ENCODE data around the gene HLF. TPM values are rescaled to one million over a fixed set of nuclear protein-coding genes. Genes with fewer than 3 reads are reported as not detected.

The HLF gene
- total RNA-seq, 1 experiment from 2014 or later: 0.13 TPM

DNA sequence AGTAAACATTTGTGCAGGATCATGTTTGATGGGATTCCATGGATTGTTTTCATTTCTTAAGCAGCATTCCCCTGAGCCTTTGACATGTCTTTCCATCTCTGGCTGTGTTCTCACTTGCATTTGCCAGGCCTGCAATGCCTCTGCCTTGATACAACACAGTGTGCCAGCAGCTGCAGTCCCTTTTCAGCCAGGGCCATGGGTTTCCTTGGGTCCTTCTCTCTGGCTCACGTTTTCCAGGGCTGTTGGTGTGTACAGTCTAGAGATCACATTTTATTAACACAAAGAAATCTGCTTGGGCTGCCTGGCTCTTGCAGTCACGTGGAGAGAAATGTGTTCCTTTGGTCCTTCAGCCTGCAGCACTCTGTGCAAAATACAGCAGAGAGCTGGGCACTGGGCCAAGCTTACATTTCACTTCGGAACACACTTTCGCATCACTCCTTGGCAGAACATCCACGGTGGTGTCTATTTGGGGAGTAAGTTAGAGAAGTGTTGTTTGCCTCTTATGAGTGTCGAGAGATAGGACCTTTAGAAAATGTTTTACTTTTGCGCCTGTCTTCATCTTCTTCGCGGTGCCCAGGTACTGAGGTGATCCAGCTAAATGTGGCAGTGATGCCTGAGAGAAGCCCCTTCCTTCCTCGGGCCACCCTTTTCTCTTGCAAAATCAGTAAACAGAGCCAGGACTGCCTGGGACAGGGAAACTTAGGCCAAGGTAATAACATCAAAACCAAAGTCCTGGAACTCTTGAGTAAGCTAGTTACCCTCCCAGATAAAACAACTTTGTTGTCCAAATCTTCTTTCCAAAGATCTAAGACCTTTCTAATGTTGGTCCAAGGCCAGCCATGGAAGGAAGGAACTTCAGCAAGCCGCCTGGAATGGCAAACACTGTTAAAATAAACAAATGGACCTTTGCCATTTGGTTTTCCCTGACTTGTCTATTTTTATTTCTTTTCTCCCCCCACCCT is 20.9 kb downstream of the HLF start:
- POLR2A ChIA-PET: no interaction called here
- intact Hi-C loops (cut with micrococcal nuclease; ENCODE audit: unreplicated experiment): no loop called here
- BruUV-seq (replicated peaks): no TSS peak
- CTCF ChIA-PET: interaction anchor here (0.6 kb wide), 1 partner anchor 293 kb away, joined by 10 read pairs; no protein-coding TSS in a partner anchor
- H3K36me3 ChIP-seq (ENCODE audit: control insufficient read depth, insufficient read depth, low read length): no peaks in the 10 kb centered on the region
- no peak overlapping the region for H3K27ac ChIP-seq (ENCODE audit: low read length)
- TF ChIP-seq TCF7L2 (IDR thresholded peaks at IDR 0.05; ENCODE audit: low read depth, low read length) (no peak), POLR2AphosphoS5 (IDR thresholded peaks at IDR 0.05; ENCODE audit: low read depth, low read length) (no peak), SIN3A (IDR thresholded peaks at IDR 0.05; ENCODE audit: borderline replicate concordance, insufficient read depth, low read depth, low read length) (no peak)
- TF ChIP-seq, protein P1, sequence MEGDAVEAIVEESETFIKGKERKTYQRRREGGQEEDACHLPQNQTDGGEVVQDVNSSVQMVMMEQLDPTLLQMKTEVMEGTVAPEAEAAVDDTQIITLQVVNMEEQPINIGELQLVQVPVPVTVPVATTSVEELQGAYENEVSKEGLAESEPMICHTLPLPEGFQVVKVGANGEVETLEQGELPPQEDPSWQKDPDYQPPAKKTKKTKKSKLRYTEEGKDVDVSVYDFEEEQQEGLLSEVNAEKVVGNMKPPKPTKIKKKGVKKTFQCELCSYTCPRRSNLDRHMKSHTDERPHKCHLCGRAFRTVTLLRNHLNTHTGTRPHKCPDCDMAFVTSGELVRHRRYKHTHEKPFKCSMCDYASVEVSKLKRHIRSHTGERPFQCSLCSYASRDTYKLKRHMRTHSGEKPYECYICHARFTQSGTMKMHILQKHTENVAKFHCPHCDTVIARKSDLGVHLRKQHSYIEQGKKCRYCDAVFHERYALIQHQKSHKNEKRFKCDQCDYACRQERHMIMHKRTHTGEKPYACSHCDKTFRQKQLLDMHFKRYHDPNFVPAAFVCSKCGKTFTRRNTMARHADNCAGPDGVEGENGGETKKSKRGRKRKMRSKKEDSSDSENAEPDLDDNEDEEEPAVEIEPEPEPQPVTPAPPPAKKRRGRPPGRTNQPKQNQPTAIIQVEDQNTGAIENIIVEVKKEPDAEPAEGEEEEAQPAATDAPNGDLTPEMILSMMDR (IDR thresholded peaks at IDR 0.05): no peak
- TF ChIP-seq, protein P2, sequence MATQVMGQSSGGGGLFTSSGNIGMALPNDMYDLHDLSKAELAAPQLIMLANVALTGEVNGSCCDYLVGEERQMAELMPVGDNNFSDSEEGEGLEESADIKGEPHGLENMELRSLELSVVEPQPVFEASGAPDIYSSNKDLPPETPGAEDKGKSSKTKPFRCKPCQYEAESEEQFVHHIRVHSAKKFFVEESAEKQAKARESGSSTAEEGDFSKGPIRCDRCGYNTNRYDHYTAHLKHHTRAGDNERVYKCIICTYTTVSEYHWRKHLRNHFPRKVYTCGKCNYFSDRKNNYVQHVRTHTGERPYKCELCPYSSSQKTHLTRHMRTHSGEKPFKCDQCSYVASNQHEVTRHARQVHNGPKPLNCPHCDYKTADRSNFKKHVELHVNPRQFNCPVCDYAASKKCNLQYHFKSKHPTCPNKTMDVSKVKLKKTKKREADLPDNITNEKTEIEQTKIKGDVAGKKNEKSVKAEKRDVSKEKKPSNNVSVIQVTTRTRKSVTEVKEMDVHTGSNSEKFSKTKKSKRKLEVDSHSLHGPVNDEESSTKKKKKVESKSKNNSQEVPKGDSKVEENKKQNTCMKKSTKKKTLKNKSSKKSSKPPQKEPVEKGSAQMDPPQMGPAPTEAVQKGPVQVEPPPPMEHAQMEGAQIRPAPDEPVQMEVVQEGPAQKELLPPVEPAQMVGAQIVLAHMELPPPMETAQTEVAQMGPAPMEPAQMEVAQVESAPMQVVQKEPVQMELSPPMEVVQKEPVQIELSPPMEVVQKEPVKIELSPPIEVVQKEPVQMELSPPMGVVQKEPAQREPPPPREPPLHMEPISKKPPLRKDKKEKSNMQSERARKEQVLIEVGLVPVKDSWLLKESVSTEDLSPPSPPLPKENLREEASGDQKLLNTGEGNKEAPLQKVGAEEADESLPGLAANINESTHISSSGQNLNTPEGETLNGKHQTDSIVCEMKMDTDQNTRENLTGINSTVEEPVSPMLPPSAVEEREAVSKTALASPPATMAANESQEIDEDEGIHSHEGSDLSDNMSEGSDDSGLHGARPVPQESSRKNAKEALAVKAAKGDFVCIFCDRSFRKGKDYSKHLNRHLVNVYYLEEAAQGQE (IDR thresholded peaks at IDR 0.05; ENCODE audit: insufficient read depth in 1 of 2, low read depth in 2 of 2, low read length in 1 of 2): no peak
- no peaks in the 10 kb centered on the region for H3K27me3 ChIP-seq (ENCODE audit: control insufficient read depth, insufficient read depth, low read length)
- ATAC-seq: no peak
- no peaks in the 10 kb centered on the region for H3K9me3 ChIP-seq (ENCODE audit: control insufficient read depth, insufficient read depth, low read depth, low read length)
- DNase-seq (ENCODE audit: low read depth, low spot score): no peak
- in situ Hi-C loops (cut with HindIII; ENCODE audit: low pct_unique_long_range_greater_than_20kb, low sequenced_read_pairs): no loop called here
- no peaks in the 10 kb centered on the region for H3K4me1 ChIP-seq (ENCODE audit: control insufficient read depth, insufficient read depth, low read length)
- no peak overlapping the region for H3K4me3 ChIP-seq (ENCODE audit: low read depth in 2 of 2, low read length in 2 of 2)

DNA sequence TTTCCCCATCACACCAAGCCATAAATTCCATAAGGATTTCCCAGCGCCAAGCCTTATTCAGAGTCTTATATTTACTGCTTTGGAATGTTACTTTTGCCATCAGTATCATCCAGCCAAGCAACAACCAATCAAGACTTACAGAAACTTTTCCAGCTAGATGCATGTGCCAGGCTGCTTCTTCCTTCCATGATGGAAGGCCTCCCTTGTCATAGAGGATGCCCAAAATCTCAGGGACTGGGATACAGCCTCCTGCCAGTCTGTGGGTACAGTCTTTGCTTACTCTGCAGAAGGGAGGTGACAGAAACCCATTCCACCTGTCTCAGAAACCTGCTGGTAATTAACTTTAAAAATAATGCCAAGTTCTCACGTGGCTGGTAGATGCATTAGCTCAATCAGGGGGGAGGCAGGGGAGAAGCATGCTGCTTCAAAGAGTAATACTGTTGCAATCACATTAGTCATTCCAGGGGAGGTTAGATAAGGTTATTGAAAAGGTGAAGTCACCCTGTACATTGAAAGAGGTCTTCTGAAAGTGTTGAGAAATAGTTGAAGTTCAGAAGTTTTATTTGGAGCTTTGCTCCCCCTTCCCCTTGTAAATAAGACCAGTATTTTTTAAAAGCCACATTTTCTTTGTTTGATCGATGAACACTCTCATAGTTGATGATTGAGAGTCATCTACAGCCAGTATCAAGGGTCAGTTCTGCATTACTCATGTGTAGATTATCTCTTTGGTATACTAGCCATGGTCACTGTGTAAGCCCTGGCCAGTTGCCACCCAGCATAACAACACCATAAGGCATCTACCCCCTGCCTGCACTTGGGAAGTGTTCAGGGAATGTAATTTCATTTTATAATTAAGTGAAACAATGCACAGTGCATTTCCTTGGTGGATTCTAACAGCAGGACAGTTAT is 22.2 kb downstream of the HLF start:
- Histone ChIP-seq H3K27me3 (ENCODE audit: control insufficient read depth, insufficient read depth, low read length) (no peaks in the 10 kb centered on the region; the same call in none of the 2 replicates), H3K36me3 (ENCODE audit: control insufficient read depth, insufficient read depth, low read length) (no peaks in the 10 kb centered on the region), H3K4me3 (ENCODE audit: low read depth in 2 of 2, low read length in 2 of 2) (no peak overlapping the region), H3K9me3 (ENCODE audit: control insufficient read depth, insufficient read depth, low read depth, low read length) (no peaks in the 10 kb centered on the region), H3K4me1 (ENCODE audit: control insufficient read depth, insufficient read depth, low read length) (no peaks in the 10 kb centered on the region), H3K27ac (ENCODE audit: low read length) (no peak overlapping the region)
- in situ Hi-C loops (cut with HindIII; ENCODE audit: low pct_unique_long_range_greater_than_20kb, low sequenced_read_pairs): no loop called here
- intact Hi-C loops (cut with micrococcal nuclease; ENCODE audit: unreplicated experiment): no loop called here
- TF ChIP-seq POLR2AphosphoS5 (IDR thresholded peaks at IDR 0.05; ENCODE audit: low read depth, low read length): no peak
- TF ChIP-seq, protein P2 (IDR thresholded peaks at IDR 0.05; ENCODE audit: insufficient read depth in 1 of 2, low read depth in 2 of 2, low read length in 1 of 2): no peak
- TF ChIP-seq, protein P1 (IDR thresholded peaks at IDR 0.05): no peak
- no peak for TF ChIP-seq SIN3A (IDR thresholded peaks at IDR 0.05; ENCODE audit: borderline replicate concordance, insufficient read depth, low read depth, low read length)
- no peak for TF ChIP-seq TCF7L2 (IDR thresholded peaks at IDR 0.05; ENCODE audit: low read depth, low read length)
- no peak for DNase-seq (ENCODE audit: low read depth, low spot score)
- BruUV-seq (replicated peaks): no TSS peak
- ChIA-PET POLR2A (no interaction called here), CTCF (interaction anchor here (0.6 kb wide), 1 partner anchor 294 kb away, joined by 10 read pairs; no protein-coding TSS in a partner anchor)
- ATAC-seq: no peak

Measured in Panc1 (cell line).